Stimulated activated CD8-positive, alpha-beta memory T cell treated with anti-CD3 and anti-CD28 coated beads, Interleukin-4, amount 100 ng/mL, for 1 hour (primary cell): ENCODE measurements around the gene VTI1A.

ENCODE experiments used
- DNase-seq, 2 donors: peaks; one replicate each; pipeline ENCODE4 v3.0.0-alpha.2; 2020; ENCODE audit warnings: low read depth in 2 of 2, low spot score in 1 of 2

VTI1A gene

DNA sequence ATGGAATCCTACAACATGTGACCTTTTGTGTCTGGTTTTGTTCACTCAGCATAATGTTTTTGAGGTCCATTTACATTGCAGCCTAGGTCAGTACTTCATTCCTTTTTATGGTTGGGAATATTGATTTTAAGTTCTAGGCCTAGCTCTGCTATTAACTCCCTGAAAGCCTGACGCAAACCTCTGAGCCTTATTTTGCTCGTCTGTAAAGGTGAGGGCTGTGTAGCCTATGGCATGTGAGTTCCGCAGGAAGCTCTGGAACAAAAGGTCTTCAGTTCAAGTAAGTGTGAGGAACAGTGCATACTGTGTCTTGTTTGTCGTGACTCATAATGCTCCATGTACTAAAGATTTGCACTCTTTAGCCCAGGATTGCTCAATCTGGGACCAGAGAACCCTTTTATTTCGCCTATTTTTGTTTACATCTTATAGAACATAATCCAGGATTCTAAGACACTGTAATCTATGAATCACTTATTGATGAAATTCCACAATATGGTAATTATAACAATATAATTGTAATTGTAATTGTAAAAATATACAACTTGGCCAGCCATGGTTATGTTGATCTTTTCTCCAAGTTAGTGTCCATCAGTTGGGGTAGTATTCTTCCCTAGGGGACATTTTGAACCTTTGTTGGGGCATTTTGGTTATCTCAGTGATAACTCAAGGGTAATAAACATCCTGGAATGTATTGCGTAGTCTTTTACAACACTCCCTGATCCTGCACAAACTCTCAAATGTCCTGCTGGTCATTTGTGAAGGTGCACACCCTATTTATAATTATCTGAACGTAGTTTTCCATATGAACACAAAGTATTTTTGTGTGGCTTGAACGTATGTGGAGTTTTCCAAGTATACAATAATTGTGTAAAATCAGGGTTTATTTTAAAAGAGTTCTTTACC, 184.7 kb downstream of the VTI1A start:
- DNase-seq = no peak

DNA sequence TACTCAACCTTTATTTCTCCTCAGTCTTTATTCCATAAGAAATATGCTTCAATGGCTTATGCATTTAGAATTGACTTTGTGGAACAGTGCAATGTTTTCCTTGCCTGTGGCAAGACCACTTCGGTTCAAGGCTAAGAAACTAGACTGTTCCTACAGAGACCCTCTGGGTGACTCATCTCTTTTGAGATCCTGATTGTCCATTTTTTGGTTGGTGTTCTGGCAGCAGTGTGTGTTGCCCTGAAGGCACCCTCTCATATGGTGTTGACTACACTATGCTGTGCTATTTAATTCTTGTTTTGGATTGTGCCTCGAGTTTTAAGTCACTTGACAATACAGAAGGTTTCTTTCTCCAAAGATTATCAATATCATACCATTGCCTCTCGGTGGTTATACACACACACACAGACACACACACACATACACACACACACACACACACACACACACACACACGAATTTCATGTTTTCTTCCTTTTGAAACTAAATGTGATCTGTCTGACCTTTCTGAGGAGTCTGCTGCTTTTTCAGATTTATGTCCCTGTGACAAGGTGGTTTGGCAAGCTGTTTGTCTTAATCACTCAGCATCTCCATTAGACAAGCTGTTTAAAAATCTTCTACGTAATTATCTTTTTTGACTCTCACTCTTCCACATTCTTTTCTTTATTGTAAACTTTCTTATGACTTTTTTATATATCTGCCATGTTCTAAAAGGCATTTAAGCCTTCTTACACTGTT, 187.2 kb downstream of the VTI1A start:
- no peak for DNase-seq

GRCh38 chr10:112637901-112638300, 190.9 kb downstream of the VTI1A start:
- no peak for DNase-seq

DNA sequence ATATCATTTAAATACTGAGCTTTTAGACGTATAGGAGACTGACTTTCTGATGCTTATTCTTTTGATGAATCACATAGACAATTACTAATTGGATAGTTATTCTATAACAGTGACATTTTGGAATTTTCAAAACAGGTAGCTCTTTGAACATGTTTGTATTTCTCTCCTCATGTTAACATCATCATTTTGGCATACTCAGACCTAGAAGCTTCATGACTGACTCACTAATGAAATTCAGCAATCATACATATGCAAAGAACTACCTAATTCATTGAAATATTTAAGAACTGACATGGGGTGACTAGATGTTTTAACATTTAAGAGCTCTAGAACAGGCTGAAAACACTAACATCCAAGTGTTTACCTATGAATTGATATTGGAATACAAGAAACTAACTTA, 192.3 kb downstream of the VTI1A start:
- no peak for DNase-seq

DNA sequence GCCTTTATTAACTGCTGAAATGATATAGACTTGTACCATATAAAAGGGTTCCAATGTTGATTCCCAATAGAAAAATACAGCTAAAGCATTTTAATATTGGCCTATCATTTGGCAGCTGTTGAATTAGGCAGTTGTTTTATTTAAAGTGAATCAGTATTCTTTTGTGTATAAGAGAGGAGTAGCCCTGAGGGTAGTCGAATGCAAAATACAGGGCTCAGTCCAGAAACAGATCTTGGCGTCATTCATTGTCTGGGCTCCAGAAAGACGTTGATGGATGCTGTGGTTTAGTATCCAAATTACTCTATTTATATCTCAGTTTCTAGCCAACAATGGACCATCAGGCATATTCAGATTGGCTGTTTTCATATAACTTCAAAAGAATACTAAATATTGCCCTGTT, 193.6 kb downstream of the VTI1A start:
- no peak for DNase-seq

DNA sequence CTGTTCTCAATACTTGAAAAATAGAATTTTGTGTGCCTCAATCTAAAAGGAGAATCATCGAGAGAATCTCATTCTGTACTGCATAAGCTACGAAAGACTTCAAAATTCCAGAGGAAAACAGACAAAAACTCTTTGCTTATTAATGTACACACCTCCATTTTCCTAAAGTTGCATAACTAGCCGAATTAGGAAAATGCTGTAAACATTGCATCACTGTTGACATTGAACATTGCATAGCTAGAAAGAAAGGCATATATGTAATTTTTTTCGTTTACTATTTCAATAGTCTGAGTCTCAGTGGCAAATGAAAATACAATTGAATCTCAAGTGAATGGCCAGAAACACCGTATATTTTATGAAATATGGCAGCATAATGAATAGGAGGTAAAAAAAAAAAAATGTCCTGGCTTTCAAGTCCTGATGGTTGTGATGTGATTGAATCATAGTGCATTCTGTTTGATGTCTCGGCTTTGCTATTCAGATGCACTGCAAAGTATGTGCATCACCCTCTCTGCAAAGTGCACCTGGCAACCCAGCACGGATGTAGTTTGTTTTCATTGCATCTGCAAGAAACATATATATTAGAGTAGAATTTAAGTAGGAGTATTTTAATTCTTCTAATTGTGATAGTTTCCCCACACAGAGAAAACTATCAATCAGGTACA, 196.7 kb downstream of the VTI1A start:
- no peak for DNase-seq

- DNase-seq = no peak
Observed at GRCh38 chr10:112644265-112644645, 197.2 kb downstream of the VTI1A start.

DNA sequence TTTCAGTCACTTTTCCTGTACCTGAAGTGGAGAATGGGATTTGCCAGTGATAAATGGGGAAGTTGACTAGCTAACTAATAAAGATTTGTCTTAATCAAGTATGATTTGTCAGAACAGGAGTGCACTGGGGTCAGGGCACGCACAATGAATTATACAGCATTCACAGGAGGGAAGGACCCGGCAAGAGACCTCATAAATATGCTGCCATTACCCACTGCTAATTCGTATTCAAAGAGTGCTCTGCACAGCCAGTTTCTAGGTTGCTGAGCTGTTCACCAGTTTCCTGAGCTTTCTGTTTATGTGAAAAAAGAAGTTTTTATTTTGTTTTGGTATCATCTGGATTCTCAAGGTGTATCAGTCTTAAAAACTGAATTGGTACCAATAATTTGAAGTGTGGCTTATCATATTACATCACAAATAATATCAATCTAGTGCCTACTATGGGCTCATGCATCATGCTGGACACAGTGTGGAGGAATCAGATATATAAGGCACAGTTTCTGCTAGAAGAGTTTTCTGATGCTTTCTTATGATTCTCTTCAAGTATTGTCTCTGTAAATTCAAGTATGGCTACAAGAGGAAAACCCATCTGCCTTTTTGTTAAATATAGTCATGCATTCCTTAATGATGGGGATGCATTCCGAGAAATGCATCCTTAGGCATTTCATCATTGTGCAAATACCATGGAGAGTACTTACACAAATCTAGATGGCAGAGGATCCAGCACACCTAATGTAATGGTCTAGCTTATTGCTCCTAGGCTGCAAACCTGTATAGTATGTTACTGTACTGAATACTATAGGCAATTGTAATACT, 202.2 kb downstream of the VTI1A start:
- no peak for DNase-seq

- DNase-seq = no peak
Observed at GRCh38 chr10:112649822-112650152, 202.8 kb downstream of the VTI1A start.

DNA sequence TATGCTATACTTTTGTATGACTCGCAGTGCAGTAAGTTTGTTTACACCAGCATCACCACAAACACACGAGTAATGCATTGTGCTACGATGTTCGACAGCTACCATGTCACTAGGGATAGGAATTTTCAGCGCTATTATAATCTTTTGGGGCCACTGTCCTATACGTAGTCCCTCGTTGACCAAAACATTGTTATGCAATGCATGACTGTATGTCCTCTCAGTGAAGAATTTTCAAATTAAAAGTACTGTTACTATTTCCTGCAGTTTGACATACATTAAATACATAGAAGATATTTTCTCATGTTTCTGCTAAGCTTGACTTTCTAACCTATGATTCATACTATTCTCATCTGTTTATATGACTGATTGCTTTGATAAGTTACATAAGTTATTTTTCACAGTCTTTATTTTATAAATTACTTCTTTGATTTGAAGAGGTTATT, 203.6 kb downstream of the VTI1A start:
- no peak for DNase-seq

GRCh38 chr10:112653215-112653614, 206.2 kb downstream of the VTI1A start:
- no peak for DNase-seq

GRCh38 chr10:112653851-112654250, 206.8 kb downstream of the VTI1A start:
- DNase-seq = no peak

- DNase-seq = no peak
Observed at GRCh38 chr10:112654794-112655193, 207.8 kb downstream of the VTI1A start.

- no peak for DNase-seq
Observed at GRCh38 chr10:112655722-112656121, 208.7 kb downstream of the VTI1A start.

DNA sequence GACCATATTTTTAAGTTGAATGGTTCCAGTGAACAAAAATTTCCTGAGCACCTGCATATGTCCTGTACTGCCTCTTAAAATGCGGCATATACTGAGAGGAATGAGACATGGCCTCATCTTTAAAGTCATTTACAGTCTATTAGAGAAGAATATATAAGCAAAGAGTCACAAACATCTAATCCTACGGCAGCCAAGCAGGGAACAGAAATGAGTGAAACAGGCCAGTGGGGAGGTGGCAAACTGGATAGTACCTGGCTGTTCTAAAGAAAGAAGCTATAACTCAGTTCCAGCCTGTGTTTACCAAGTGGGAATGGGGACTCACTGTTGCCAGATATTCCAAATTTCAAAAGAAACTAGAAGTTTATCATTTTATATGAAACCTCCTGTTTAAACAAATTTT, 211.4 kb downstream of the VTI1A start:
- no peak for DNase-seq

DNA sequence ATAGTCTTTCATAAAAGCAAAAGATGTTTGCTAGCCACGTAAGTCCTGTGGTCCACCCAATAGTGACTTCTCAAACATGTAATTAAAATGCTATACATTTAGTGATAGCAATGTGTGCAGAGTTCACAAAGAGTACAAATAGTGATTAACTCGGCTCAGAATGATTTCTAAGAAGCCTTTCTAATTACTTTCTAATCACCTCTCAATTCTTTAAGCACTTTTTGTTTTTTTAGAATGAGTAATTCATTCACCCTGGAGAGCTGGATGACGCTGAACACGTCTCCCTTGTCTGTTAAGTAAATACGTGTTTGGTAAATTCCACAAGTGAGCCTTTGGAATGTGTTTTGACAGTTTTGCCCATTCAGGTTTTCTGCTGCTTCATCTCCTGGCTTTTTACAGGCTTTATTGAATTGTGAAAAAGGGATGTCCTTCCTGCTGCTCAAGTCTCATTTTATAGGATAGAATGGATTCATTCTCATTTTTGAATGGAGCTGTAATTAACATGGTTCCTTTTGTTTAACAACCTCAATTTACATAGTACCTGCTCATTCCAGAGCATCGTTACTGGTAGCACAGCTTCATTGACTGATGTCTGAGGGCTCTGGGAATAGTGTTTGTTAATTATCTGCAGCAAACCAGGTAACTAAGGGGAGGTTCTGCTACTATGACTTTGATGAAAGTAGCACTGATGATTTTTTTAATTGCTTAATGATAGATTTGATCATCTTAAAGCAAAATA, 212.1 kb downstream of the VTI1A start:
- DNase-seq = no peak

GRCh38 chr10:112663234-112664125, 216.5 kb downstream of the VTI1A start:
- DNase-seq = no peak

DNA sequence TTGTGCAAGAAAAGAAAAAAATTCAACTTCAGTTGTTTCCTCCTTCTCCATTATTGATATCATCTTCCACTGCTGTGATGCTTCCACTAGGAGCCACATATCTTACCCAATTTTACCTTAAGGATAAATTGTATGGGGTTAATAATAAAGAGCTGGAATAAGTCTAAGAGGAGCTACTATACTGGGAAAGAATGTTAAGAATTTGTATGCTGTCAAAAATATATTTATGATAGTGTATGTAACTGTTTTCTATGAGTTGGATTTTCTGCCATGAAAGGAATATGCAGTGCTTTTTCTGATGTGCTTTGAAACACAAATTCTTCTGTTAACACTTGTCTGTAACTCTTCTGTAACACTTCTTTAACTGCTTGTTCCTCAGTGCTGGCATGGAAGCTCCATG, 219.1 kb downstream of the VTI1A start:
- no peak for DNase-seq

- DNase-seq = no peak
Observed at GRCh38 chr10:112669989-112670388, 223.0 kb downstream of the VTI1A start.
